Measurements from ENCODE around the gene NECAB3.
A peak's percentile ranks its signal among the peaks of the same experiment; 100 is the strongest.

NECAB3 gene

GRCh38 chr20:33679758-33680485 lies 5.7 kb upstream of the NECAB3 start:
- DNase-seq (ENCODE audit: low read depth, low spot score): no peak

DNA sequence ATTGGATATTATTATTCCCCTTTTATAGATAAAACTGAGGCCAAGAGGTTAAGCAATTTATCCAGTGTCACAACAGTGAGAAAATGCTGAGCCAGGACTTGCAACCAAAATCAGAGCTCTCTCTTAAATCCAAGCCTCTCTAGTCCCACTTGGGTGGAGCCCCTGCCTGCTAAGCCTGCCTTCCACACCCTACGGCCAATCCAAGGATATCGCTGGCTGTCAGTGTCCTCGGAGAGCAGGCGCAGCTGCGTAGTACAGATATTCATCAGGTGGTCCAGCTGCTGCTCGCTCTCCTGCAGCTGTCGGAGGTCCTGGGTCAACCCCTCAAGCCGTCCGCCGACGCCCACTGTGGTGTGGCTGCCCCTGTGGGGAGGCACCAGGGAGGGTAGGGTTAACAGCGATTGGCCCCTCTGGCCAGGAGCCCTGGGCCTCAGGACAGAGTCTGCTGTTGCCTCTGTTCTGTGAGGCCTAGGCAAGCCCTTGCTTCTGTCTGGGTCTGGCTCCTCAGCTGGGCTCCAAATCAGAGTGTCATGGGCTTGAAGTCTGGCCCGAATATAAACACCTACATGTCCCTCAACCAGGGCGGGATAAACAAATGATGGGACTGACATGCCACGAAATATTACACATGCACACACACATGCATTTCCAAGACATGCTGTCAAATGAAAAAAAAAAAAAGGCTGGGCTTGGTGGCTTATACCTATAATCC lies 3.9 kb upstream of the NECAB3 start:
- no peak for DNase-seq (ENCODE audit: low read depth, low spot score)

- DNase-seq (ENCODE audit: low read depth, low spot score): no peak
Observed at GRCh38 chr20:33676652-33677645, 2.7 kb upstream of the NECAB3 start.

GRCh38 chr20:33676121-33676520 lies 1.9 kb upstream of the NECAB3 start:
- DNase-seq (ENCODE audit: low read depth, low spot score): no peak

GRCh38 chr20:33675136-33675959 lies 1.1 kb upstream of the NECAB3 start:
- DNase-seq (ENCODE audit: low read depth, low spot score): no peak

- no peak for DNase-seq (ENCODE audit: low read depth, low spot score)
Observed at GRCh38 chr20:33673410-33674293, 576 bp downstream of the NECAB3 start.

DNA sequence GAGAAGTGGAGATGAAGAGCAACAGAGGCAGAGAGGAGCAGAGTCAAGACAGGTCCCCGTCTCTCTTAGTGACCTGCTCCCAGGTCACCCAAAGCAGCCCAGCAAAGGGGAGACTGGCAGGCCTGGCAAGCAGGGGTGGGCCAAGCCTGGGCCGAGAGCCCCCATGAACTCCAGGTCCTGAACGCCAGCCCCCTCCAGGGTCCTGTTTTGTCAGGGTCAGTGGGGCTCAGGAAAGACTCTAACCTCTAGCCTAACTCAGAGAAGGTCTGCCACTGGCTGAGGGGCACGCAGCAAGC lies 1.2 kb downstream of the NECAB3 start:
- DNase-seq (ENCODE audit: low read depth, low spot score): no peak

DNA sequence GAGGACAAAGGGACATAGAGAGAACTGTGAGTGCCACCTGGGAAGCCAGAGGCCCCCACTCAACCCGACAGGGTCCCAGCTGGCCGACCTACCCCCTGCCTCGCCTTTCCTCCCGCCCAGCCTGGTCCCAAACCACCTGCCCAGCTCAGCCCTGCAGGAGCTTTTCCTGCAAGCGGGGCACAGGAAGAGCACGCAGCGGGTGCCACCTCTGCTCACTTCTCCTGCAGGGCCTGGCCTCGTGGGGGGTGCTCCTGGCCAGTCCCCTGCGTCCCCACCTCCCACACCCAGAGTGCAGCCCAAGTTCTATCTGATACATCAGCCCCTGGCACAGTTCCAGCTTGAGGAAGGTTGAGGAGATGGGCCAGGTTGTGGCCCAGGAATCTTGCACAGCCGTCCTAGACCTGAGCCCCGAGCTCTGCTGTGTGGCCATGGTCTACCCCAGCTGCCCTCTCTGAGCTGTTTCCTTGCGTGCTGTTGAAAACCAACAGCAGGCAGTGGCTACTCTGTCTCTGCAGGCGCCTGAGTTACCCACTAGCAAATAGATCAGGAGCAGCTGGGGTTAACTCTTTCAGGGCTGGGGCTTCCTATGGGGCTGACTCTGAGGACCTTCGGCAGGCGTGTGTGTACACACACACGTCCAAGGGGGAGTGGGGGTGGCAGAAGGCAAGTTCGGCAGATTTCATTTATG lies 1.7 kb downstream of the NECAB3 start:
- peak; percentile 50 for DNase-seq (ENCODE audit: low read depth, low spot score)

GRCh38 chr20:33671573-33672288 lies 2.5 kb downstream of the NECAB3 start:
- DNase-seq (ENCODE audit: low read depth, low spot score): no peak

DNA sequence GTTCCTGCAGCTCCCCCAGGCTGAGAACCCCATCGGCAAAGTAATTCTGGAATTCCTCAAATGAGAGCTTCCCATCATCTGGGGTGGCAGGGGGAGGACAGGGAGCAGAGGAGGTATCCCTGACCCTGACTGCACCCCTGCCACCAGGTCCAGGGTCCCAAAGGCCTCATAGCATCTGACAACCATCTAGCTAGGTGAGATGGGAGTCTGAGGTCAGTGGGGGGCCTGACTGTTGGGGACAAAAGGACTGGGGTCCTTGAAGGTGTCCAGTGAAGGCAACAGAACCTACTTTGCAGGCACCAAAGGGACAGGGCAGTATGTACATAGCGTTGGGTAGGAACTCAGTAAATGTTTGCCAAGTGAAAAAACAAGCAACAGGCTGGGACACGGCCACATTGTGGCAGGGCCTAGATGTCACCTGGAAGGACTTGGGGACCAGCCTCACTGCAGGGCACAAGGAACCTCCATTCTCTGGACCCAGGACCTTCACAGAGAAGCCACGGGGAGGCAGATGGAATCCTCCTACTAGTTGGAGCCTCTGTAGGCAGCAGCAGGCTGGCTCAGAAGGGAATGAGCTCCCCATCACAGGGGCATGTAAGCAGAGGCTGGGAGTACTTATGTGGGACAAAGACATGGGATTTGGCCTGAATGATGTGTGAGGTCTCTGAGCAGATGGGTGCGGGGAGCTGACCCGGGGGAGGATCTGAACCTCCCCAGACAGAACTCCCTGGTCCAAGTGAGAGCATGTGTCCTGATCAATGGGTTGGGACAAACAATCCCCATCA lies 3.3 kb downstream of the NECAB3 start:
- DNase-seq (ENCODE audit: low read depth, low spot score): no peak

GRCh38 chr20:33669873-33670640 lies 4.2 kb downstream of the NECAB3 start:
- no peak for DNase-seq (ENCODE audit: low read depth, low spot score)

GRCh38 chr20:33669224-33669623 lies 5.0 kb downstream of the NECAB3 start:
- DNase-seq (ENCODE audit: low read depth, low spot score): no peak

DNA sequence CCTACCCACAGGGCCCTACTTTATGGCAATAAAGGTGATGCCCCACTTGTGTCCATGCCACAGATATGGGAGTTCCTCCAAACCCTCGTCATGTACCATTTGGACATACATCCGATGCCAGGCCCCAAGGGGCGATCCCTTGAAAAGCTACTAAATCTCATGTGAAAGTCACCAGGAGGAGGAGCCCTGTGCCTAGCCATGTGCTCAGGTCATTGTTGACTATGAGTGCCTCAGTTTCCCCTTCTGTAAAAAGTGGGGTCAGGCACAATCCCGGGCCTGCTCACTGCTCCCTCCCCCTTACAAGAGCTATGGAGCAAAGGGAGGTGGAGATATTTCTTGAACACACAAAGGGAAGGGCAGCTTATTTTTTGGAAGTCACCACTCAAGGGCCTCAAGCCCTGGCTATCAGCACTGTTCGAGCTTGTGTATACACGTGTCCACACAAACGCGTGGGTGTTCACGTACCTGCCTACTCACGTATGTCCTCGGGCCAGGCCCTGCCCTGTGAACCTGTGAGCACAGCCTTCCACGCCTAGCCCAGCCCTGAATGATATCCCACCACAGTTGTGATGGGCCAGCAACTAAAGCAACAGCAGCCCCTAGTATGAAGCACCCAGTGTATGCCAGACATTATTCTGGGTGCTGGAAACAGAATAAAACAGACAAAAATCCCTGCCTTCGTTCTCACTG lies 5.6 kb downstream of the NECAB3 start:
- no peak for DNase-seq (ENCODE audit: low read depth, low spot score)

- DNase-seq (ENCODE audit: low read depth, low spot score): no peak
Observed at GRCh38 chr20:33667676-33668465, 6.4 kb downstream of the NECAB3 start.

- DNase-seq (ENCODE audit: low read depth, low spot score): no peak
Observed at GRCh38 chr20:33667245-33667675, 7.0 kb downstream of the NECAB3 start.
